GM20000 (cell line): Measurements from ENCODE around the gene SRD5A1.
A peak's percentile ranks its signal among the peaks of the same experiment; 100 is the strongest.

Experiments
- DNase-seq: peaks from one replicate; pipeline ENCODE4 v3.0.0; 2012; ENCODE audit warnings: low spot score
- TF ChIP-seq, protein P1 (sequence below): IDR thresholded peaks from 2 replicates; pipeline ENCODE4 v1.5.1; 2012; ENCODE audit warnings: mild to moderate bottlenecking, control low read depth; ENCODE audit errors: extremely low read depth, missing control alignments

Gene SRD5A1

DNA sequence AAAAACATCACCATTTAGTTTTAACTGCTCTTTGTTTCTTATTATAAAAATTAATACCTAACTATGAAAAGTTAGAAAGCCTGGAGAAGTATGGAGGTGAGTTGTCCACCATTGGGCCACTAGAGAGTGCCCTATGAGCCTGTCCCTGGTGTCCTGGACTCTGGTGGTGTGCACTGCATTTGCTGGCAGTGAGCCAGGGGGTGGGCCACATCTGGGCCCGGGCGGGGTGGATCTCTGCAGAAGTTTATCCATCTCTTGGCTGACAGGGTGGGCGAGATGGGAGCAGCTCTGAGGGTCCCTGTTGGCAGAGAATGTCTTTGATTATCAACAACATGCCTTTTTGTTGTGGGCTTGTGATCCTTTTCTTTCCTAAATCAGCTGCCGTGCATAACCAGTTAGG, 88.2 kb downstream of the SRD5A1 start:
- TF ChIP-seq, protein P1, sequence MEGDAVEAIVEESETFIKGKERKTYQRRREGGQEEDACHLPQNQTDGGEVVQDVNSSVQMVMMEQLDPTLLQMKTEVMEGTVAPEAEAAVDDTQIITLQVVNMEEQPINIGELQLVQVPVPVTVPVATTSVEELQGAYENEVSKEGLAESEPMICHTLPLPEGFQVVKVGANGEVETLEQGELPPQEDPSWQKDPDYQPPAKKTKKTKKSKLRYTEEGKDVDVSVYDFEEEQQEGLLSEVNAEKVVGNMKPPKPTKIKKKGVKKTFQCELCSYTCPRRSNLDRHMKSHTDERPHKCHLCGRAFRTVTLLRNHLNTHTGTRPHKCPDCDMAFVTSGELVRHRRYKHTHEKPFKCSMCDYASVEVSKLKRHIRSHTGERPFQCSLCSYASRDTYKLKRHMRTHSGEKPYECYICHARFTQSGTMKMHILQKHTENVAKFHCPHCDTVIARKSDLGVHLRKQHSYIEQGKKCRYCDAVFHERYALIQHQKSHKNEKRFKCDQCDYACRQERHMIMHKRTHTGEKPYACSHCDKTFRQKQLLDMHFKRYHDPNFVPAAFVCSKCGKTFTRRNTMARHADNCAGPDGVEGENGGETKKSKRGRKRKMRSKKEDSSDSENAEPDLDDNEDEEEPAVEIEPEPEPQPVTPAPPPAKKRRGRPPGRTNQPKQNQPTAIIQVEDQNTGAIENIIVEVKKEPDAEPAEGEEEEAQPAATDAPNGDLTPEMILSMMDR, result no peak
- DNase-seq, result no peak

DNA sequence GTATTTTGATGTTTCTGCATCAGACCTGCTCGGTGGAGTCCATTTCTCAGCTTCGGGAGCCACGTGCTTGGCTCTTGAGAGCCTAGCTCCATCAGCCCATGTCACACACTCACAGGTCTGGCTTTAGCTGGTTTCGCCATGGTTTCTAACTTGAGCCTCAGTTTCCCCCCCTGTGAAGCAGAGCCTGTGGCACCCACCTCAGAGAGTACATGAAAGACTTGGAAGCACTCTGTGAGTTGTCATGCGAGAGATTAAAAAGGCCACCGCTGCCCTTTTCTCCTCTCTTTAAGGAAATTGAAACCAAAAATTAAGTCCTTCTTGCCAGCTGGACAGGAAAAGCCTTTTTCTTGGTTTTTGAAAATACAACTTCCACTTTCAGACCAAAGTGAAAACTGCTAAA, 88.8 kb downstream of the SRD5A1 start:
- DNase-seq, result peak; percentile 47
- TF ChIP-seq, protein P1, result no peak

DNA sequence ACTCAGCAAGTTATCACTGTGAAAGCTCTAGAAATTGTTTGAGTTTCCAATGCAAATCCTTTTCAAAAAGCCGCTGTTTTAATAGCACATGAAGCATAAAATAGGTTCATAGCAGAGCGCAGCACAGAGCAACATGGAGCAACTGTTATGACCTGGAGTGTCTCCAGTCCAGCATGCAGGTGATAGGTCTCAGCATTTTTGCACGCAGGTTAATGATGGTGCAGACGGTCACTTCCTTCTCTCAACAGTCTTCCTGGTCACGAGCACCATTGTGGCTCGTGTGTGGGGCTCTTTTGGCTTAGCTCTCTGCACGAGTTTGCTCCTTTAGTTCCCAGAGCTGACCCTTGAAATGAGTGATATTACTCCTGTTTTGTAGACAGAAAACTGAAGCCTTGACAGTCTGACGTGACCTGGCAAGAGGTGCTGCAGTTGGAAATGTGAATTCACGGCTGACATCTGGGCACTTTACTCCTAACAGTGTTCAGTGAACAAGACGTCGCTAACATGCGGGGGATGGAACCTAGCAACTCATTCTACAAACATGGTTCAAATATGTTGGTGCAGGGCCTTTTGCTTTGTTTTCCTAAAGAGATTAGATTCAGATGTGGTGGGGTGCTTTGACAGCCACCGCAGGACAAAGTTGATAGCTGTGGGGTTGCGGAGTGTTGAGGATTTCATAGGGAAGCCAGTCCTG, 90.0 kb downstream of the SRD5A1 start:
- DNase-seq, result no peak
- TF ChIP-seq, protein P1, result no peak

- DNase-seq, result no peak
- TF ChIP-seq, protein P1, result no peak
Observed at GRCh38 chr5:6723816-6724300, 90.6 kb downstream of the SRD5A1 start.
